WI38 (cell line): ENCODE measurements around the gene SAMD14.
A peak's percentile ranks its signal among the peaks of the same experiment; 100 is the strongest.

Source experiments
- H3K4me3 ChIP-seq: 2 replicates; pipeline ENCODE4 v1.5.1; 2011; ENCODE audit warnings: low read depth, mild to moderate bottlenecking, control low read depth, low read length
- TF ChIP-seq, protein P1 (sequence below): IDR thresholded peaks from 2 replicates; pipeline ENCODE4 v1.5.1; 2012; ENCODE audit warnings: low read depth, mild to moderate bottlenecking, control low read depth, low read length

Gene SAMD14

GRCh38 chr17:50134206-50135110 is 4.5 kb upstream of the SAMD14 start:
- TF ChIP-seq, protein P1, sequence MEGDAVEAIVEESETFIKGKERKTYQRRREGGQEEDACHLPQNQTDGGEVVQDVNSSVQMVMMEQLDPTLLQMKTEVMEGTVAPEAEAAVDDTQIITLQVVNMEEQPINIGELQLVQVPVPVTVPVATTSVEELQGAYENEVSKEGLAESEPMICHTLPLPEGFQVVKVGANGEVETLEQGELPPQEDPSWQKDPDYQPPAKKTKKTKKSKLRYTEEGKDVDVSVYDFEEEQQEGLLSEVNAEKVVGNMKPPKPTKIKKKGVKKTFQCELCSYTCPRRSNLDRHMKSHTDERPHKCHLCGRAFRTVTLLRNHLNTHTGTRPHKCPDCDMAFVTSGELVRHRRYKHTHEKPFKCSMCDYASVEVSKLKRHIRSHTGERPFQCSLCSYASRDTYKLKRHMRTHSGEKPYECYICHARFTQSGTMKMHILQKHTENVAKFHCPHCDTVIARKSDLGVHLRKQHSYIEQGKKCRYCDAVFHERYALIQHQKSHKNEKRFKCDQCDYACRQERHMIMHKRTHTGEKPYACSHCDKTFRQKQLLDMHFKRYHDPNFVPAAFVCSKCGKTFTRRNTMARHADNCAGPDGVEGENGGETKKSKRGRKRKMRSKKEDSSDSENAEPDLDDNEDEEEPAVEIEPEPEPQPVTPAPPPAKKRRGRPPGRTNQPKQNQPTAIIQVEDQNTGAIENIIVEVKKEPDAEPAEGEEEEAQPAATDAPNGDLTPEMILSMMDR, result no peak
- no peak overlapping the region for H3K4me3 ChIP-seq

DNA sequence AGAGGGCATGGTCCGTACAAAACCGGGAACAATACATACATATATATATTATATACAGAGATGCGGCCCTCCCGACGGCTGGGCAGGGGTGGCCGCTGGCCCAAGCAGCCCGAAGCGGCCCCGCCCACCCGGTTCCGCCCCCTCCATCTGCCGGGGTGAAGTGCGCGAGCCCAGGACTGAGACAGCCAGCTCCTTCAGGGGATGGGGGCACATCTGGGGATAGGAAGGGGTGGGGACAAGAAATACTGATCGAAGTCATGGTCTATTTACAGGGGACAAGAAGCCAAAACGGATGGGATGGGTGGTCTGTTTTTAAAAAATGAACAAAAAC is 3.8 kb upstream of the SAMD14 start:
- TF ChIP-seq, protein P1, result no peak
- H3K4me3 ChIP-seq, result no peak overlapping the region

DNA sequence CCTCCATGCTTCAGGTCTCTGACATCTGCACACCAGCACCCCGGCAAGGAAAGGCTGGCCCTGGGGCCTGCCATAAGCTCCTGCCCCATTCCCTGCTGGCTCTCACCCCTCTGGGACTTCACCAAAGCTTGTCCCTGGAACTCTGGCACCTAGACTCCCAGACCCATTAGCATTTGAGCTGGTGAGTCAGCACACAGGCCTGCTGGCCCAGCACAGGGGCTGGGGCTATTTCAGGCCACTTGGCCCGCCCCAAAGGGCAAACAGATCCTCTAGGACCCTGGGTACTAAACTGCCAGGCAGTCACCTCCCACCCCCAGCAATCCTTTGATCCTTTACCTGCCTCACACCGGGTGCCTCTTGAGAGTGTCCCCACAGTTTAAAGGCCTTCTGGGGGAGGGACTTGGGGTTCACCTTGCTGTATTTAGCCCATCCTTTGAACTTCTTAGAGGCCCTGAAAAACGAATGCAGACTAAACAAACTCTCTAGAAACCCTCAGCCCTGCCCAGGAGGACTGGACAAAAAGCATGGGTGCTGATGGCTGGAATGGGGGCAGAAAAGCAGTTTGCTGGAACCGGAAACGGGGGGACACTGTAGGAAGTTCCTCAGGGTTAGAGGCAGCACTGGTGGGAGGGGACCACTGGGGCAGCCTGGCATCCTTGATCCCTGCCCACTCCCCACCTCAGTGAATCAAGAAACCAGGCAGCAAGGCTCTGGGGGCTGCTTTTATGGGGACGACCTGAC is 3.2 kb upstream of the SAMD14 start:
- H3K4me3 ChIP-seq, result no peak overlapping the region
- TF ChIP-seq, protein P1, result no peak

DNA sequence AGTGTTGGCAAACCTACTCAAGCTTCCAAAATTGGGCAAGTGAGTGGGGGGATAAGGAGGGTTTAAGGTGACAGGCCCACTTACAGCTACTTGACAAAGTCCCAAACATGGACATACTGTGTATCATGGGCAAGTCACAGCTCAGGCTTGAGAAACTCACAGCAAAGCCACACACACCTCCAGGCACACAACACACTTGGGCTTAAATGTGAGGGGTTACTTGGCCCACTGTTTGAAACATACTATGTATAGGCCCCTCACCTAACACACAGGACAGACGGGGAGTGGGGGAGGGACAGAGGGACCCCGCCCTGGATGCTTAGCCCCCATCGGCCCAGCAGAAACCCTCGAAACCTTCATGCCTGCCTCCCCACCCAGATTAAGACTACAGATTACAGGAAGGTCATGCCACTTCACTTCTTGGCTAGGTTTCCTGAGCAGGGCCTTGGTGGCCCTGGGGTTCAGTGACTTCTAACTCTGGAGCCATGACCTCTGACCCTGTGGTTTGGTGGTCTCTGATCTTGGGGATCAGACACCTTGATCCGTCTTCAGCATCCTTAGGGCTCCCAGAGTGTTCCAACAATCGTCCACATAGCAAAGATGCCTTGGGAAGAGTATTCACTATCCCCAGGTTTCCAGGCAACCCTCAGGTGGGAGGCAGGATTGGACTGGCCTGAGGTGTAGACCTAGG is 2.3 kb upstream of the SAMD14 start:
- TF ChIP-seq, protein P1, result no peak
- no peak overlapping the region for H3K4me3 ChIP-seq

DNA sequence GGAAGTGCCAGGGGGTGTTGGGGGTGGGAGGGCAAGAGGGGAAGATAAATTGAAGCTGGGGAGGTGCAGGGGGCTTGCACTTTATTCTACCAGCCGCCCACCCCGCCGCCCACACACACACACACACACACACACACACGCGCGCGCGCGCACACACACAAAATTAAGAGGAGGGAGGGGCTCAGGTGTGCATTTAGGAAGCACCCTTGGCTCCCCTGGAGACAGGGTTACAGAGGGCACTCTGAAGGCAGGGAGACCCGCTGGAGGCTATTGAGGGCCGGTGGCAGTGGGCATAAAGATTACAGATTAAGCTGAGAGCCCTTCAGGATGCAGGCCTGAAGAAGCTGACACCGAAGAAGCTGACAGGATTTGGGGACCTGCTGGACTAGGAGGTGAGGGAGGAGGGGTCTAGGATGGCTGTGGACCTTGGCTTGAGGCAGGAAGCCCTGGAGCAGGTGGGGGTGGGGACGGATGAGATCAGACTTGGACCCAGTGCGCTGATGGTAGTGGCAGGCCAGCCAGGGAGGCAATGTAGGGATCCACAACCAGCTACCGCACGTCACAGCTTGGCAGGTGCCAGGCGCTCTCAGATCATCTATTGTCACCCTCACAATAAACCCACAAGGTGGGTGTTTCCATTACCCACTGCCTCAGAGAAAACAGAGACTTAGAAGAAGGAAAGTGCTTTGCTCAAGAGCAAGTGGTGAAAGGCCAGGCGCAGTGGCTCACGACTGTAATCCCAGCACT is 772 bp upstream of the SAMD14 start:
- TF ChIP-seq, protein P1, result no peak
- peak overlapping the region; percentile 63 for H3K4me3 ChIP-seq

DNA sequence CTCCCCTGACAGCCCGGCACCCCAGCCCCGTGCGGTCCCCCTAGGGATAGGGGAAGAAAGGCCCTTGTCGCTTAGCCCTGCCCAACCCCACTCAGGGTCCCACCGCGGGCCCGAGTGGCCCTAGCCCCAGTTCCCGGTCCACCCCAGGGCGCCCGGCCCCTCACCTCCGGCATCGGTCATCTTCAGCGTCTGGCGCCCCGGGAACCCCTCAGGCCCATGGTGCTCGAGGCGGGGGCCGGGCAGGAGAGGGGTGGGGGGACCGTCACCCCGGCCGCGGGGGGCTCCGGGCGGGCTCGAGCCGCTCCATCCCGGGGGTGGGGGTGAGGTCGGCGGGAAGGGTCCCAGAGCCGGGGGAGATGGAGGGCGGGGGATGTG is 620 bp downstream of the SAMD14 start:
- TF ChIP-seq, protein P1, result no peak
- peak overlapping the region; percentile 63 for H3K4me3 ChIP-seq
